ENCODE results near the gene FBLN7. TPM values are rescaled to one million over a fixed set of nuclear protein-coding genes. Genes with fewer than 3 reads are reported as not detected.
"Not testable (repeated sequence)": the region's sequence is repeated elsewhere in the genome, so short reads cannot be mapped to it uniquely, and the experiment has no call there.

FBLN7 gene
- total RNA-seq, 1 donor from 2014 or later = 3.9 TPM

DNA sequence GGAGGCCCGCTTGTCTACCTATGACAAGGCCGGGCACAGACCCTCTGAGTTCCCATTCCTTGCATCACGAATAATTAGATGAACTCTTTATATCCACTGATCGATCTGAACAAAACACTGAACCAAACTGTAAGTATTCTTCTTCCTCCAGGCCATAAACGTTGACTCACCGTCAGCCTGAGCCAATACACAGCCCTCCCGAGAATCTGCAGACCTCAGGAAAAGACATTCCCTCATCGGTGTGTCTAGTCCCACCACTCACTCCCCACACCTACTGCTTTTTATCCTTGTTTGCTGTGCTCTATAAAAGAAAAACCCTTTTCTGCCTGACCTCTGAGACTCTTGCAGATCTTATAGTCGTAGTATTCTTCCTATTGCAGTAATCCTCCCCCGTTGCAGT, 42.1 kb upstream of the FBLN7 start:
- H3K4me1 Mint-ChIP-seq (ENCODE audit: unreplicated experiment) = peaks cover 33% of the 10 kb centered on the region
- DNase-seq (ENCODE audit: extremely low spot score, unreplicated experiment) = no peak
- no peaks in the 10 kb centered on the region for H3K9me3 Mint-ChIP-seq (ENCODE audit: unreplicated experiment)
- H3K36me3 Mint-ChIP-seq (ENCODE audit: unreplicated experiment) = peaks cover 40% of the 10 kb centered on the region
- TF ChIP-seq, protein P1, sequence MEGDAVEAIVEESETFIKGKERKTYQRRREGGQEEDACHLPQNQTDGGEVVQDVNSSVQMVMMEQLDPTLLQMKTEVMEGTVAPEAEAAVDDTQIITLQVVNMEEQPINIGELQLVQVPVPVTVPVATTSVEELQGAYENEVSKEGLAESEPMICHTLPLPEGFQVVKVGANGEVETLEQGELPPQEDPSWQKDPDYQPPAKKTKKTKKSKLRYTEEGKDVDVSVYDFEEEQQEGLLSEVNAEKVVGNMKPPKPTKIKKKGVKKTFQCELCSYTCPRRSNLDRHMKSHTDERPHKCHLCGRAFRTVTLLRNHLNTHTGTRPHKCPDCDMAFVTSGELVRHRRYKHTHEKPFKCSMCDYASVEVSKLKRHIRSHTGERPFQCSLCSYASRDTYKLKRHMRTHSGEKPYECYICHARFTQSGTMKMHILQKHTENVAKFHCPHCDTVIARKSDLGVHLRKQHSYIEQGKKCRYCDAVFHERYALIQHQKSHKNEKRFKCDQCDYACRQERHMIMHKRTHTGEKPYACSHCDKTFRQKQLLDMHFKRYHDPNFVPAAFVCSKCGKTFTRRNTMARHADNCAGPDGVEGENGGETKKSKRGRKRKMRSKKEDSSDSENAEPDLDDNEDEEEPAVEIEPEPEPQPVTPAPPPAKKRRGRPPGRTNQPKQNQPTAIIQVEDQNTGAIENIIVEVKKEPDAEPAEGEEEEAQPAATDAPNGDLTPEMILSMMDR (IDR thresholded peaks at IDR 0.05) = no peak
- no peak overlapping the region for H3K27ac Mint-ChIP-seq (ENCODE audit: unreplicated experiment)
- H3K4me3 Mint-ChIP-seq (ENCODE audit: unreplicated experiment) = no peak overlapping the region
- H3K27me3 Mint-ChIP-seq (ENCODE audit: unreplicated experiment) = no peaks in the 10 kb centered on the region

DNA sequence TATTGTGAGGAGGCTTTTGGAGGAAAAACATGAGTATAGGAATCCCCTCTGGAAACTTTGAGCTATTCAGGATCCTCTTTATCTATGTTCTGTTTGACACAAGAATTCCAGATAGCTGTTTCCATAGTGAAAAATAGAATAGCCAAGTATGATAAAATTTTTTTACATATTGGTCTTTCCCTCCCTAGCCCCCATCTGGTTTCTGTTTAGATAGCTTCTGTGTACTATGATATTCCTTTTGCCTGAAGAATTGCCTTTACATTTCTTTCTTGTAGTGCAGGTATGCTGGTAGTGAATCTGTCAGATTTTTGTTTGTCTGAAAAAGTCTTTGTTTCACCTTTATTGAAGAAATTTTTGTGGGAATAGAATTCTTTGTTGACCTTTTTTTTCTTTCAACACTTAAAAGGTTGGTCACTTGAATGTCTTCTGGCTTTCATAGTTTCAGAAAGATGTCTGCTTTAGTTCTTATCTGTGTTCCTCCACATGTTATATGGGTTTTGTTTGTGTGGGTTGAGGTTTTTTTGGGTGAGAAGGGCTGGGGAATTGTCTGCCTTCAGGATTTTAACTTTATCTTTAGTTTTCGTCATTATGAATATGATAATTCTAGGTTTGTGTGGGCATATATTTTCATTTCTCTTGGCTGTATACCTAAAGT, 29.9 kb upstream of the FBLN7 start:
- TF ChIP-seq, protein P1 (IDR thresholded peaks at IDR 0.05) = no peak
- no peak overlapping the region for H3K4me3 Mint-ChIP-seq (ENCODE audit: unreplicated experiment)
- H3K4me1 Mint-ChIP-seq (ENCODE audit: unreplicated experiment) = peaks cover 2% of the 10 kb centered on the region
- no peak overlapping the region for H3K27ac Mint-ChIP-seq (ENCODE audit: unreplicated experiment)
- DNase-seq (ENCODE audit: extremely low spot score, unreplicated experiment) = no peak
- H3K9me3 Mint-ChIP-seq (ENCODE audit: unreplicated experiment) = peaks cover 11% of the 10 kb centered on the region
- peaks cover 80% of the 10 kb centered on the region for H3K36me3 Mint-ChIP-seq (ENCODE audit: unreplicated experiment)
- H3K27me3 Mint-ChIP-seq (ENCODE audit: unreplicated experiment) = no peaks in the 10 kb centered on the region

DNA sequence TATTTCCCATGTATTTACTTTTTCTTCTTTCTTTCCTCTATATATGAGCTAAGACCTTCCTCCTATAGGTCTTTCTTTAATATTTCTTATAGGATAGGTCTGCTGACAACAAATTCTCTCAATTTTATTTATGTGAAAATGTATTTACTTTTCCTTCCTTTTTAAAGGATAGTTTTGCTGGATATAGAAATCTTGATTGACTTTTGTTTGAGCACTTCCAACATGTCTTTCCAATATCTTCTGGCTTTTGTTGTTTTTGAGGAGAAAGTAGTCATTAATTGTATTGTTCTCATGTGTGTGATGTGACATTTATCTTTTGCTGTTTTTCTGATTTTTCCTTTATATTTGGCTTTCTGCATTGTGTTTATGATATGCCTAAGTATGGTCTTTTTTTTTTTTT, 28.9 kb upstream of the FBLN7 start:
- H3K27ac Mint-ChIP-seq (ENCODE audit: unreplicated experiment) = no peak overlapping the region
- TF ChIP-seq, protein P1 (IDR thresholded peaks at IDR 0.05) = no peak
- peaks cover 2% of the 10 kb centered on the region for H3K4me1 Mint-ChIP-seq (ENCODE audit: unreplicated experiment)
- no peaks in the 10 kb centered on the region for H3K27me3 Mint-ChIP-seq (ENCODE audit: unreplicated experiment)
- no peak overlapping the region for H3K4me3 Mint-ChIP-seq (ENCODE audit: unreplicated experiment)
- H3K9me3 Mint-ChIP-seq (ENCODE audit: unreplicated experiment) = peaks cover 11% of the 10 kb centered on the region
- peaks cover 71% of the 10 kb centered on the region for H3K36me3 Mint-ChIP-seq (ENCODE audit: unreplicated experiment)
- DNase-seq (ENCODE audit: extremely low spot score, unreplicated experiment) = no peak

DNA sequence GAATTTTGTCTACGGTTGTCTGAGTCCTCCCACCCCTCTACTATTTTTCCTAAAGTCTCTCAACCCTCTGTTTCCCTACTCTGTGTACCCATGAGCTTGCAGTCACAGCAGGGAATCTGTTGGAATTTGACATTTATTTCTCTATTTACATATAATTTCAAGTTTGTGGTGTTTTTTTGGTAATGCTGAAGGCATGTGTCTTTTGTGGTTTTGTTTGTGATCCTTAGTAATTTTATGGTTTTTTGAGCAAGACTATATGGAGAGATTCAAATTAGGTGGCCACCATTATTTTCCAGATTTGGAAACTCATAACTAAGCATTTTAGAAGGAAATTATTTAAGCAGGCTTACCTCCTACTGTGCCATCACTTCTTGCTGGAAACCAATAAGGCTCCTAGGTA, 27.2 kb upstream of the FBLN7 start:
- no peak overlapping the region for H3K4me3 Mint-ChIP-seq (ENCODE audit: unreplicated experiment)
- H3K4me1 Mint-ChIP-seq (ENCODE audit: unreplicated experiment) = peaks cover 2% of the 10 kb centered on the region
- H3K27me3 Mint-ChIP-seq (ENCODE audit: unreplicated experiment) = no peaks in the 10 kb centered on the region
- TF ChIP-seq, protein P1 (IDR thresholded peaks at IDR 0.05) = no peak
- H3K9me3 Mint-ChIP-seq (ENCODE audit: unreplicated experiment) = peaks cover 11% of the 10 kb centered on the region
- DNase-seq (ENCODE audit: extremely low spot score, unreplicated experiment) = no peak
- peaks cover 65% of the 10 kb centered on the region for H3K36me3 Mint-ChIP-seq (ENCODE audit: unreplicated experiment)
- H3K27ac Mint-ChIP-seq (ENCODE audit: unreplicated experiment) = no peak overlapping the region

DNA sequence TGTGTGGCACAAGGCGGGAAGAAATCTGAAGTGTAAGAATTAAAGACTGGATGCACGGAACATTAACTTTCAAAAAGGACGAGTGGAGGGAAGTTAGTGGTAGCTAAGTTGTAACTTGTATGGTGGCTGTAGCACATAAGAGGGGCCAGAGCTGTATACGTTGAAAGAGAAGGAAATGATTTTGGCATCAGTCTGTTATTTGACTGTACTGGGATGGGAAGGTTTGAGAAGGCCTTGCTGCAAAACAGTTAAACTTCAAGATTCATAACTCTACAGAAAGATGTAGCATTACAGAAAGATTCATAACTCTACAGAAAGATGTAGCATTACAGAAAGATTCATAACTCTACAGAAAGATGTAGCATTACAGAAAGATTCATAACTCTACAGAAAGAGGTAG, 24.8 kb upstream of the FBLN7 start:
- Mint-ChIP-seq H3K9me3 (ENCODE audit: unreplicated experiment) (peaks cover 11% of the 10 kb centered on the region), H3K36me3 (ENCODE audit: unreplicated experiment) (peaks cover 57% of the 10 kb centered on the region)
- H3K27ac Mint-ChIP-seq (ENCODE audit: unreplicated experiment); H3K4me1 Mint-ChIP-seq (ENCODE audit: unreplicated experiment); H3K4me3 Mint-ChIP-seq (ENCODE audit: unreplicated experiment); H3K27me3 Mint-ChIP-seq (ENCODE audit: unreplicated experiment); DNase-seq (ENCODE audit: extremely low spot score, unreplicated experiment): not testable (repeated sequence)
